ENCODE data around the gene GDF11.

GRCh38 chr12:55696141-55696540, 46.8 kb upstream of the GDF11 start:
- TF ChIP-seq CTCF (IDR thresholded peaks at IDR 0.05 in 8 of 11, conservative IDR thresholded peaks at IDR 0.05 in 3 of 11) (no peak), POLR2A (IDR thresholded peaks at IDR 0.05) (no peak), POLR2AphosphoS5 (IDR thresholded peaks at IDR 0.05) (no peak)

Measured in spleen (tissue), 7 donors.